Thymus (tissue), 14 donors: ENCODE data around the gene FAM83G. TPM values are rescaled to one million over a fixed set of nuclear protein-coding genes. Genes with fewer than 3 reads are reported as not detected.
"Not testable (repeated sequence)": the region's sequence is repeated elsewhere in the genome, so short reads cannot be mapped to it uniquely, and the experiment has no call there.

Source experiments
- DNase-seq, 9 donors: peaks; one replicate each; pipeline ENCODE4 v3.0.0-alpha.2; 2013; ENCODE audit warnings: low spot score in 9 of 9, low read depth in 6 of 9, missing footprints in 1 of 9
- H3K27ac ChIP-seq, 2 donors: one replicate each; pipeline ENCODE4 v1.5.1; 2013; ENCODE audit warnings: control low read depth in 1 of 2, low read depth in 1 of 2, low read length in 1 of 2, mild to moderate bottlenecking in 1 of 2, moderate library complexity in 1 of 2
- H3K27me3 ChIP-seq, 2 donors: one replicate each; pipeline ENCODE4 v1.5.1; 2013; ENCODE audit warnings: low read length in 1 of 2; ENCODE audit not compliant: control insufficient read depth in 2 of 2, insufficient read depth in 1 of 2
- H3K36me3 ChIP-seq, 2 donors: one replicate each; pipeline ENCODE4 v1.5.1; 2013; ENCODE audit warnings: low read length in 1 of 2, mild to moderate bottlenecking in 1 of 2, moderate library complexity in 1 of 2; ENCODE audit not compliant: control insufficient read depth in 2 of 2, insufficient read depth in 2 of 2
- H3K4me1 ChIP-seq, 2 donors: one replicate each; pipeline ENCODE4 v1.5.1; 2013; ENCODE audit warnings: low read length in 2 of 2; ENCODE audit not compliant: control insufficient read depth in 2 of 2, insufficient read depth in 2 of 2
- H3K4me3 ChIP-seq, 2 donors: one replicate each; pipeline ENCODE4 v1.5.1; 2013; ENCODE audit warnings: low read length in 2 of 2, control low read depth in 1 of 2, mild to moderate bottlenecking in 1 of 2
- H3K9me3 ChIP-seq, 2 donors: one replicate each; pipeline ENCODE4 v1.5.1; 2013; ENCODE audit warnings: low read length in 1 of 2, mild to moderate bottlenecking in 1 of 2; ENCODE audit not compliant: control insufficient read depth in 2 of 2, insufficient read depth in 1 of 2
- WGBS: extraction: QIAGEN DNeasy Blood & Tissue Kit; methylation state at CpG from one replicate; pipeline ENCODE4 v1.1.7; 2013; 5-methylcytosine and 5-hydroxymethylcytosine counted together
- long read RNA-seq, 10 donors: transcript quantifications; one replicate each; lab custom pipeline, GENCODE V29; 2026
- polyA plus RNA-seq: library from polyadenylated mRNA; stranded (reverse); fragments of 200-250 nt; gene quantifications from one replicate; pipeline ENCODE4 v1.2.3, GENCODE V29; 2013
- total RNA-seq: library from RNA; stranded (reverse); fragments of 120-200 nt; gene quantifications from one replicate; pipeline ENCODE4 v1.2.4, GENCODE V29; 2013
- donor health status: healthy.

Gene FAM83G
- total RNA-seq, result 3.8 TPM
- 7.7 TPM for polyA plus RNA-seq
- long read RNA-seq, donor 1, result 0 reads
- long read RNA-seq, donor 2, result 0 reads
- long read RNA-seq, donor 3, result 0 reads
- long read RNA-seq, donor 4, result 0 reads
- long read RNA-seq, donor 5, result 0 reads
- long read RNA-seq, donor 6, full-length matches to known transcripts, result 1 of 1 reads
- long read RNA-seq, donor 6, partial matches to known transcripts, result 0 of 1 reads
- long read RNA-seq, donor 6, other reads (novel, unspliced or antisense), result 0 of 1 reads
- long read RNA-seq, donor 7, result 0 reads
- long read RNA-seq, donor 8, full-length matches to known transcripts, result 1 of 1 reads
- long read RNA-seq, donor 8, partial matches to known transcripts, result 0 of 1 reads
- long read RNA-seq, donor 8, other reads (novel, unspliced or antisense), result 0 of 1 reads
- long read RNA-seq, donor 9, result 0 reads
- long read RNA-seq, donor 10, full-length matches to known transcripts, result 1 of 1 reads
- long read RNA-seq, donor 10, partial matches to known transcripts, result 0 of 1 reads
- long read RNA-seq, donor 10, other reads (novel, unspliced or antisense), result 0 of 1 reads

- peaks cover 19 to 37% of the 10 kb centered on the region in 2 donors for H3K4me1 ChIP-seq
- H3K27ac ChIP-seq, result peak within 1 kb of the TSS in 1 of 2 donors; percentile 67
- DNase-seq, result peak in 5 of 9 donors; percentile 49 to 72 (median 59)
- H3K36me3 ChIP-seq, result no peaks in the 10 kb centered on the region
- 10% methylated on average over 67 of the region's 67 CpGs for WGBS
- H3K27me3 ChIP-seq, result peaks cover 0 to 44% of the 10 kb centered on the region in 2 donors
- peak within 1 kb of the TSS; percentile 62 to 82 for H3K4me3 ChIP-seq
- no peaks in the 10 kb centered on the region for H3K9me3 ChIP-seq
Observed at GRCh38 chr17:19004421-19005136, at the start of gene FAM83G. TSS of gene FAM83G (minus strand) at chr17:19004764. CDS start at chr17:19004041, 723 bp downstream.

- 53% methylated on average over 4 of the region's 7 CpGs for WGBS
- H3K4me1 ChIP-seq, DNase-seq, H3K36me3 ChIP-seq, H3K27ac ChIP-seq, H3K9me3 ChIP-seq, H3K4me3 ChIP-seq, H3K27me3 ChIP-seq: not testable (repeated sequence)
Observed at GRCh38 chr17:19048826-19049225, 44.3 kb upstream of the FAM83G start.

- H3K9me3 ChIP-seq, DNase-seq, H3K27me3 ChIP-seq, H3K4me3 ChIP-seq, H3K4me1 ChIP-seq, H3K36me3 ChIP-seq, H3K27ac ChIP-seq: not testable (repeated sequence)
- 95% methylated on average over 5 of the region's 7 CpGs for WGBS
Observed at GRCh38 chr17:19047510-19047909, 42.9 kb upstream of the FAM83G start.

GRCh38 chr17:19046782-19047375, 42.3 kb upstream of the FAM83G start, which contains the start of gene GRAP:
TSS of gene GRAP (minus strand) at chr17:19046957. CDS start at chr17:19046926, 31 bp downstream.
- not testable (repeated sequence) for H3K27me3 ChIP-seq, DNase-seq, H3K4me3 ChIP-seq, H3K27ac ChIP-seq, H3K36me3 ChIP-seq, H3K9me3 ChIP-seq, H3K4me1 ChIP-seq
- no CpG with 5 or more reads among the region's 12 CpGs for WGBS

GRCh38 chr17:19044643-19045042, 40.1 kb upstream of the FAM83G start:
- not testable (repeated sequence) for H3K4me1 ChIP-seq, H3K36me3 ChIP-seq, H3K27me3 ChIP-seq, DNase-seq, H3K9me3 ChIP-seq, H3K27ac ChIP-seq, H3K4me3 ChIP-seq
- WGBS, result no CpG with 5 or more reads among the region's 9 CpGs

GRCh38 chr17:19043032-19043431, 38.5 kb upstream of the FAM83G start:
- DNase-seq, H3K27ac ChIP-seq, H3K9me3 ChIP-seq, H3K27me3 ChIP-seq, H3K4me1 ChIP-seq, H3K4me3 ChIP-seq, H3K36me3 ChIP-seq: not testable (repeated sequence)
- WGBS, result no CpG with 5 or more reads among the region's 8 CpGs

GRCh38 chr17:19042369-19042768, 37.8 kb upstream of the FAM83G start:
- not testable (repeated sequence) for H3K27ac ChIP-seq, H3K27me3 ChIP-seq, H3K36me3 ChIP-seq, H3K4me1 ChIP-seq, DNase-seq, H3K4me3 ChIP-seq, H3K9me3 ChIP-seq
- WGBS, result no CpG with 5 or more reads among the region's 14 CpGs

- H3K4me1 ChIP-seq, H3K27me3 ChIP-seq, H3K4me3 ChIP-seq, H3K27ac ChIP-seq, DNase-seq, H3K9me3 ChIP-seq, H3K36me3 ChIP-seq: not testable (repeated sequence)
- 95% methylated on average over 3 of the region's 10 CpGs for WGBS
Observed at GRCh38 chr17:19041871-19042270, 37.3 kb upstream of the FAM83G start.

- not testable (repeated sequence) for H3K4me3 ChIP-seq, H3K4me1 ChIP-seq, H3K27me3 ChIP-seq, H3K36me3 ChIP-seq, H3K9me3 ChIP-seq, DNase-seq, H3K27ac ChIP-seq
- WGBS, result no CpG with 5 or more reads among the region's 9 CpGs
Observed at GRCh38 chr17:19040350-19040749, 35.8 kb upstream of the FAM83G start.
